Endothelial cell of umbilical vein (primary cell): ENCODE measurements around the gene UVRAG.

Experiments used
- CTCF ChIP-seq, 2 donors: IDR thresholded peaks; 1 replicate in 1 of 2; 2 replicates in 1 of 2; pipeline ENCODE4 v1.5.1; 2011; ENCODE audit warnings: low read length in 2 of 2, mild to moderate bottlenecking in 2 of 2, moderate library complexity in 2 of 2, control low read depth in 1 of 2, inconsistent platforms in 1 of 2, low read depth in 1 of 2; ENCODE audit not compliant: insufficient read depth in 1 of 2; ENCODE audit errors: extremely low read depth in 1 of 2
- EZH2 ChIP-seq: IDR thresholded peaks from 2 replicates; pipeline ENCODE4 v1.6.1; 2012; ENCODE audit warnings: borderline replicate concordance, low read depth, mild to moderate bottlenecking, moderate library complexity, low read length, inconsistent platforms; ENCODE audit not compliant: severe bottlenecking
- MAX ChIP-seq: IDR thresholded peaks from 2 replicates; pipeline ENCODE4 v1.6.1; 2011; ENCODE audit not compliant: insufficient read depth, insufficient read length
- POLR2A ChIP-seq: IDR thresholded peaks from 2 replicates; pipeline ENCODE4 v1.6.1; 2012; ENCODE audit warnings: low read depth, mild to moderate bottlenecking, control low read depth, low read length
- POLR2AphosphoS5 ChIP-seq: IDR thresholded peaks from 2 replicates; pipeline ENCODE4 v1.6.1; 2012; ENCODE audit warnings: low read depth, mild to moderate bottlenecking, control low read depth, low read length, moderate library complexity; ENCODE audit not compliant: insufficient read depth

GRCh38 chr11:75903276-75903675 lies 88.3 kb downstream of the UVRAG start:
- no peak for TF ChIP-seq EZH2
- TF ChIP-seq POLR2A: no peak
- TF ChIP-seq CTCF (IDR thresholded peaks at IDR 0.05; ENCODE audit: extremely low read depth in 1 of 2, insufficient read depth in 1 of 2, low read depth in 1 of 2, low read length in 2 of 2): no peak
- TF ChIP-seq MAX: no peak
- no peak for TF ChIP-seq POLR2AphosphoS5
